Stimulated activated CD4-positive, alpha-beta T cell treated with anti-CD3 and anti-CD28 coated beads, Interleukin-15, amount 100 ng/mL, for 1 hour (primary cell): Measurements from ENCODE around the gene CTTNBP2.

Source experiments
- DNase-seq, 2 donors: peaks; one replicate each; pipeline ENCODE4 v3.0.0-alpha.2; 2020; ENCODE audit warnings: low read depth in 1 of 2, low spot score in 1 of 2

CTTNBP2 gene

DNA sequence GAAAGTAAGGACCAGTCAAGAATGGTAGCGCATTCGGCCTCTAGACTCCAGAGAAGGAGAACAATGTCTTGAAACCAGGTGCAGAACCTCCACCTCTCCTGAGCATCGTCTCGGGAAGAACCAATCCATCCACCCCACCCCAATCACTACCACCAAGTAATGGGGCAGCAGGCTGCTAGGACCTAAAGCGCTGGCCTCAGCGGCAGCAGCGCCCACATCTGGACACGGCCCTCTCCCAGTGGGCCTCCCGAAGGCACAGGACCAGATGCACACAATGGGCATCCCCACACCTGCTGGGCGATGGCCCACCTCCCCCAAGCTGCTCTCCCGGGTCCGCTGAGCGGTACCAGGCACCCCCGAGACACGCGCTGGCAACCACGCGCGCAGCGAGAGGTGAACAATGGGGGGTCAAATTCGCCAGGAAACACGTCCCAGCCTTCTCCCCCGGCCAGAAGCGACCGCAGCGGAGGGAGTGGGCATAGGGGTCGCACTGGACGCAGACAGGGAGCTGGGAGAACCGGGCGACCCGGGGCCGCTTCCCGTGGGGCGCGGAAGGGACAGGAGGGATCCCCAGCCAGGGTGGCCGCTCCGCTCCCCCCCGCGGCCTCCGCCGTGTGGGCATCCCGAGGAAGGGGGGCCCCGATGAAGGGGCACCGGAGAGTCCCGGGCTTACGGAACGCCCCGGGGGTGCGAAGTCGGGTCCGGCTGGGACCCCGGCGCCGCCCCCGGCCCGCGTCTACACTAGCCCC lies 506 bp downstream of the CTTNBP2 start:
- DNase-seq: no peak

DNA sequence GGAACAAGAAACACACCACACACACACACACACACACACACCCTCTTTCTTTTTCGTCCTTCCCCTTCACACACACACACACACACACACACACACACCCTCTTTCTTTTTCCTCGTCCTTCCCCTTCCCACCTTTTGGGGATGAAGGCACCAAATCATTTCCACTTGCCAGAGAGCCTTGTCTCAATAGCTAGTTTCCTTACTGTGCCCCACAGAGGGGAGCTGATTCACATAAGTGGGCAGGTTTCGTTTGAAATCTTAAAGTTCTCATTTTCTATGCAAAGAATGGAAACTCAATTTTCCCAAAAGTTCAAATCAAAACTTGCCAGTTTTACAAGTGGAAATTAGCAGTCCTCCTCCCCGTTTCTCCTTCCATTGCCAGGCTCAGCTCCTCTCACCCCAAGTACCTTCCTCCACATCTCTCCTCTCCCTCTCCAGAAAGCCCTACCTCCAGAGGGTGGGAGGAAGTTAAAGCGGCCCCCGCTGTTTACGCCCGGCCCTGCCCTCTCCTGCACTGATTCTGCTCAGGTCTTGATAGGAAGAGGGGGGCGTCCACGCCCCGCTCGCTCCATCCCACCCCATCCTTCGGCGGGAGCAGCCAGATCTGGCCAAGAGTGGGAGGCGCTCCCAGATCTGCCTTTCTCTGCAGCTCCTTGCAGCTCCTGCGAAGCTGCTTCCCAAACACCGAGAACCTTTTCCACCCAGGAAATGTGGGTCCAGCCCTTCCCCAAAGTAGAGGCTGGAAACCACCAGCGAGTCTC lies 1.3 kb downstream of the CTTNBP2 start:
- no peak for DNase-seq

DNA sequence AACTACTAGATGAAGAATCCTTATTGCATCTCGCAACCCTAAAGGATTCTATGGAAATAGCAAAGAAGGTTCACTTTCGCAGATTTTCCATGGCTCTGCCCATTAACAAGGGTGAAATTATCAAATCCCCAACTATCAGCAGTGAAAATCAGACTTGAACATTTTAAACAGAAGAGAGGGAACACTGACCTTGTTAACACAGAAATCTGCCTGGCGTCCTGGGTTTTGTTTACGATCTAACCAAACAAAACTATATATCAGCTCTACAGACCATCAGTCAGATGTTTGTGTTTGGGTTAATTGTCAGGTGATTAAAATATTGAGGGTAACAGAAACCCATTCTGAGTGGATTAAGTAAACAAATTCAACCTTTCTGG lies 1.9 kb downstream of the CTTNBP2 start:
- no peak for DNase-seq

DNA sequence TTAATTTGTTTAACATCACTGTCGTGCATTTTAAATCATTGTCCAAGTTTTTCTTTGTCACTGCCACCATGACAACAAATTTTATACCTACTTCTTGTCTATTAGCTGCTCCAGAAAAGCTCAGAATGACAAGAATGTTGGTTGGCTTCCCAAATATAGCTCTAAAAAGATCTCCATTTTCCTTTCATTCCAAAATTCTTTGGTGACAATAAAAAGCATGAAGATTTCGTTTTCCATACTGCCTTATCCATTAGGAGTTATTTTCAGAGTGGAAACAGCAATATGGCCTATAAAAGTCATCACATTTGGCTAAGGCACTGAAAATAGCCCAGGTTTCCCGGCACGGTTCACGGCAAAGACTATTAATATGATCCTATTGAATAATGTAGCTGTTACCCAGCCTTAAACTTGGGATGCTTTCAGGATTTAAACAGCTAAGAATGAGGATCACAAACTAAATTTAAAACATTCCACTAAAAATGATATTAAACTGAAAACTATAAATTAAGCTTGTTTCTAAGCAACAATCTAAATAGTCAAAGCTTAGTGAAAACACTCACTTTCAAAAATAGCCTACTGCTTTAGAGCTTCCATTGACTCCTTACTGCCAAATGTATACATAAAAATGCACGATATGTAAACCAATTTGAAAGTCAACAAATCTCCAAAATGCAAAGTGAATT lies 2.7 kb downstream of the CTTNBP2 start:
- DNase-seq: no peak

DNA sequence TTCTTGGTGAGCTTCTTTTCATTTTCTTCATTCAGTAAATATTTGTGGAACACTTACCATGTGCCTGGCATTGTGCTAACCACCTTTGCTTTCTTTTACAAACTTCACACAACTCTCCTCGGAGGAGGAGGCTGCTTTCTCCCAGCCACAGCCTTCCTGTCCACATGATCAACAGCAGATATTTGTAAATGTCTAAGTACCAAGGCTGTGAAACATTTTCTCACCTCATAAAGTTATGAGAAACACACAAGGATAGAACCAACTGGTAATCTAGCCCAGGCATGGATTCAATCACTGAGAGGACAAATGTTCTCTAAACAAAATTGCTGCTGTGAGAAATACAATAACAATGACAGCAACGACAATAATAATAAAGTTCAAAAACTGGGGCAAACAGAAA lies 3.9 kb downstream of the CTTNBP2 start:
- DNase-seq: no peak

DNA sequence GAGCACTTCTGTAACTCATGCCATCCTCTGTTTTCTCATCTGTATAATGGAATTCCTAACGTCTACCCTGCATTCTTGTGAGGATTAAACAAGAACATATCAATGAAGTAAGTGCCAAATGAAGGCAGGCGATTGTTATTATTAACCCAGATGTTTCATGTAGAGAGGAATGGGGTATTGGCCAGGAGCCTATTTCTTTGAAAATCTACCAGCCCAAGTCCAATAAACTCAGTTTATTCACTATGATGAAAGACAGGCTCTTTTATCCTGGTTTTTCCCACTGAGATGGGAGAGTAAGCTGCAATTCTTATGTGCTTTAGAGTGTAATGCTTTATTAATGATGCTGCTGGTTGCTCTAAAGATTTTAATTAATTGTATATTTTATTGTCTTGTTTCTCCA lies 9.6 kb downstream of the CTTNBP2 start:
- DNase-seq: no peak

DNA sequence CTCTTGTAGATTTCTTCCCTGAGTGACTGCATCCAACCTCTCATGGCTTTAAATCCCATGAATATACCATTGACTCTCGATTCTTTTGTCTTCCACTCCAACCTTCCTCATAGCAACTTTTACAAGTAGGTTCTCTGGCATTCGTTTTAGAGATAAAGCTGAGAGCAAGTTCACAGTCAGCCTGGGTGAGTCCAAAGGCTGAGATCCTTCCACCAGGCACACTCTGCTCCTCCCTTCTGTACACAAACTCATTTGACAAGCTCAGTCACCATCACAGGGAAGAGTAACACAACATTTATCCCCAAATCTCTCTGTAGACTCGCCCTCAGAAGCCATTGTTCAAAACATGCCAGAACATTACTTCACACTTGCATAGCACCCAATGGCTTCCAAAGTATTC lies 10.9 kb downstream of the CTTNBP2 start:
- DNase-seq: no peak

DNA sequence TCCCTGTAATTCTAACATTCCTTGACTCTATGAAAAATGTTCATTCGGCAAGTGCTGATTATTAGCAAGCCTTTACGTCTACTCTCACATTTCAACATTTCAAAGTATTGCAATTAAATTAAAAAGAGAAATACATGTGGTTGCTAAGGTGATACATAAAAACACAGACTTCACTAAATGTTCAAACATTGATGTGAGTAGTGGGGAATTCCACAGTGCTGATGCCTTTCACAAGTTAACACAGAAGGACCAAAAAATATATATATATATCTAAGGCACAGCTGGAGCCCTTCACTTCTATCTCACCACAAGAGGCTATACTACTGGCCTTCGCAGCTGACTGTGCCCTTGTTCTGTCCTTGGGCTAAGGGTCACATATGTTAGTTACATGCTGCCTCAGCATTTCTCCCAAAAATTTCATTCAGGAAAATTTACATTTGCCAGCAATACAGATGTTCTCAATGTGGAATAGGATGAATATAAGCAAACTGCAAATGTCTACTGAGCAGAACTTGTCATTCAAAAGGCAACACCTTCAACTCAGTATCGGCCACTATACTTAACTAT lies 13.9 kb downstream of the CTTNBP2 start:
- no peak for DNase-seq

DNA sequence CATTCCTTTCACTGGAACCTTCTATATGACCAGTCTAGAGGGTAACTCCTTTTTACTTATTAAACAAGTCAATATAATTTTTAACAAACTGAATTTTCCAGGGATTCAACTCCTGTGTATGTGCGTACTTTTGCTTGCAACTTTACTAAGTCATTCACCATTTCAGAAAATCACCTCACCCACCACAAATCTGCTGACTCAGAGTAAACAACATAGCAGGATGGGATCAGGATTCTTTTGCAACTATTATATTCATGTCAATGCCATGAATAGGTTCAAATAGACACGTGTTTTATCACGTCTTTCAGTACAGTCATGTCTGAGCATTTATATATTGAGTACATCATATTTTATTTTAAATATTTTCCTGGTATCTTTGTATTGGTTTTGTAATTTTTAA lies 14.5 kb downstream of the CTTNBP2 start:
- no peak for DNase-seq

DNA sequence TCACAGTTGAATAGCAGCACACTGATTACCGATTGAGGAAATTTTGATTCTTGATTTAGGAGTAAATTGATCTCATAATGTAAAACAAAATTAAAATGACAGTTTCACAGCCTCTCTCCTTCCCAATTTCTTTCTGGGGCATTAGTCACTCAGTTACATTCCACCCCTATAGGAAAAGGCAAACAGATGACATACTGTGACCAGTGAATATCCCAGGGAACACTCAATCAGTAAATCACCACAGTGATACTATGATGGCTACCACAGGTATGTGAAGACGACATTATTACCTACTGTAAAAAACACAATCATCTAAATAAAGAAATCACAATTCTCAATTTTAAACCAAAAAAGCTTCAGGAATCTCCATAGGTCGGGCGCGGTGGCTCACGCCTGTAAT lies 15.5 kb downstream of the CTTNBP2 start:
- DNase-seq: no peak

DNA sequence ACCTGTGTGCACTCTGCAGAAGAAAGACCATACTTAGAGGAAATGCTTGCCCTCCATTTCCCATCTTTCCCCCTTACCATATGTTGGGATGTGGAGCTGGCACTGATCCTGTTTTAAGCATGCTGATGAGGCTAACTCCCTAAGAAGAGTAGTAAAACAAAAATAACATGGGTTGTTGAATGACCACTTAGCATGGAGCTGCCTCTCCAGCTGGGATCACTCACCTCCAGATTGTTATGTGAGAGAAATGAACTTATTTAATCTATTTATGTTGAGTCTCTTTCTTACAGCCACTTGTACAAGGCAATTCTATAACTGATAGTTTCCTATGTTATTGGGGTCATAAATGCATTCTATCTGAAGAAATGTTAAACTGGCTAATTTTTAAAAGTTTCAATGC lies 17.0 kb downstream of the CTTNBP2 start:
- no peak for DNase-seq

DNA sequence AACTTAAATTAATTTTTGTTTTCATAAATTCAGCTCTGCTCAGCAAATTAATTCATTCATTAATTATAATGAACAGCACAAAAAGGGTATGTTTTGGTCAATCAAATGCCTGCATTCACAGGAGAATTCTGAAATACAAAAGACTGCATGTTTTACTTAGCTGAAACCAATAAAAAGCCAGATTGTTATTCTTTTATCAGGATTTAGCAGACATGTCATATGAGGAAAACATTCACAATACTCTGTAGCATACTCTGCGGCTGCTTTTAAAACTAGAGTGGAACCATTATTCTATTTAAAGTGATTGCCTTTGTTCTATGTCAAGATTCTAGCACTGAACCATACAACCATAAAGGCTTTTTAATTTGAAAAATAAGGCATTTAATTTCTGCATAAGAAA lies 19.1 kb downstream of the CTTNBP2 start:
- no peak for DNase-seq

DNA sequence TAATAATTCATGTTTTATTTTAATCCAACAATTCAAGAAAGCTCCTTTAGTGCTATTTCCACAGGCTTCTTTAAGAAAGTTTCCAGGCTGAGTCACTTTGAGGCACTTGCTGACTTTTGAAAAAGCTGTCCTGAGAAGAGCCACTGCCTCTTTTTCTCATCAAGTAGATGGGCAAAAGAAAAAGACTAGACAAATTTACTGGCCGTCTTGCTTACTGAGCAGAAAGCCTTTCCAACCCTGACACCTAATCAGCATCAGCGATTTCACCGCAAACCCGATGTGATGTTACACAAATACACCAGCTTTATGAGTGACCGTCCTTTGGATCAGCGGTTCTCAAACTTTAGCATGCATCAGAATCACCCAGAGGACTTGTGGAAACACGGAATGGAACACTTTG lies 24.3 kb downstream of the CTTNBP2 start:
- DNase-seq: no peak

DNA sequence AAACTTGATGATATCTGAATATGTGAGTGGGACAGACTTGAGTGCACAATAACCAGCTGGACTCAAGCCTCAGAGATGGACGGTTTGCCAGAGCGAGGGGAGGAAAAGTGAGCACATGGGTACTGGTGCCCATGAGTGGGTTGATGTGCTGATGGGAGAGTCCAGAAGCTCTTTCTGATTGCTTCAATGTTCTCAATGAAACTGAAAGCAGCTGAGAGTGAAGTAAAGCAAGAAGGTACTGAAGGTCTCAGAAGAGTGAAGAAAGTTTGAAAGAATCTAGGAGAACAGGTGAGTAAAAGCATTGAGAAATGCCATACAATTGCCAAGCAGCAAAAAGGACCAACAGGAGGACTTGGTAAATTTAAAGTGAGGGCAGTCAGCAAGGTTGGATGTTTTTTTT lies 28.6 kb downstream of the CTTNBP2 start:
- no peak for DNase-seq

DNA sequence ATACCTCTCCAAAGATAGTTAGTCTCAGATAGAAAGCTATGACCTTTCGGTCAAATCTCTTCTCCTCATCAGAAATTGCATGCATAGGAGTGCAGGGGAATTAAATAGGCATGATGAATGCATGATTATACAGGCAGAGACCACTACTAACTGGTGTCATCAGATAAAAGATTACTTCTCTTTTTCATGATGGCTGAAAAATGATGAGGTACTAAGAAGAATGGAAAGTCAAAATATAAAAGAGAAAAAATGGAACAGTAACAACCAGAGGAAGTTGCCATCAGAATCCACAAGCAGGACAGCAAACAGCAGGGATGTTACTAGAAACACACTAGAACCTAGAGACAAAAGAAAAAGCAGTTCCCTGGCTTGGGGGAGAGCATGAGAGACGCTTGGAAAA lies 31.6 kb downstream of the CTTNBP2 start:
- DNase-seq: no peak

DNA sequence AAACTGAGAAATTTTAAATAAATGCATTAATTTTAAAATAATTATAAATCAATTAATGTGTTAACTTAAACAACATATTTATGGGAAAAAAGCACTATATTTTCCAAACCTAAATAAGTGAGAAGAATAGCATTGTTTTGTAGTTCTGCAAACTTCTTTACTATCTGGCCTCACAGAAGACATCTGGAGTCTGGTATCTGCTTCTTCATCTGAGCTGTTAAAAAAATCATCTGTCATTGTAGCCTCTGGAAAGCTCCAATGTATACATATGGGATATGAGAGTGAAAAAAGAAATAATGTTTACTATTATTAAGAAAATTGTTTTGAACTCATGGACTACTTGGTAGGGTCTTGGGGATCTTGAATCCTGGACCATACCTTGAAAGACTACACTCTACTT lies 32.2 kb downstream of the CTTNBP2 start:
- DNase-seq: no peak

DNA sequence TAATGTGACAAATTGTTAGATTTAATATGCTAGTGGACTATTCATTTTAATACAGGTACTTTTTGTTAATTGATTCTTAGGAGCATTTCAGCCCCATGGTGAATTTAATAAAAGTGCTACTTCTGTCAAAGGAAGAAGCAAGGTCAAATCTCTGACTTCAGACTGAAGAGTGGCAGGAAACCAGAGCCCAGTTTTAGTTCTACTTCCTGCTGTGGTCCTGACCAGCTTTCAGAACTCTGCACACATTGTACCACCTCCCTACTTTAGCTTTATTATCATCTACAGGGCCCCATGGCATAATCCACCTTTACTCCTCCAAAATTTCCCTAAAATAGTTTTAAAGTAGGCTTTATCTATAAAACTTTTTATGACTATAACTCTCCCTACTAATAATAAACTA lies 33.7 kb downstream of the CTTNBP2 start:
- no peak for DNase-seq

DNA sequence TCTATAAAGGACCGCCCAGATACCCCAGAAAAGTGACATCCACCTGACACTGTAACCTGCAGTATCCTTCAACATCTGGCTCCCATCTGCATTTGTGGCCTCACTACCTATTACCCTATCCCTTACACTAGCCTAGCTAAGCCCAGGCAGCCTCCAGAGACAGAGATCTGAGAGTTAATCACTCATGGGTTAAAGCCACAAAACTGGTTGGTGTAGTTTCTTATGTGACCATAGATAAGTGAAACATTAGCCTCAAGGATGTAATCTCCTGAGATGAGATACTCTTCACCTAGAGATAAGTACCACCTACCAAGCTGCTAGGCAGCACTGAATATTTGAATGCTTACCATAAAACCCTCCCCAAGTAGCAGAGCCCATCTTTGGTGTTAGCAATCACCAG lies 35.4 kb downstream of the CTTNBP2 start:
- no peak for DNase-seq

DNA sequence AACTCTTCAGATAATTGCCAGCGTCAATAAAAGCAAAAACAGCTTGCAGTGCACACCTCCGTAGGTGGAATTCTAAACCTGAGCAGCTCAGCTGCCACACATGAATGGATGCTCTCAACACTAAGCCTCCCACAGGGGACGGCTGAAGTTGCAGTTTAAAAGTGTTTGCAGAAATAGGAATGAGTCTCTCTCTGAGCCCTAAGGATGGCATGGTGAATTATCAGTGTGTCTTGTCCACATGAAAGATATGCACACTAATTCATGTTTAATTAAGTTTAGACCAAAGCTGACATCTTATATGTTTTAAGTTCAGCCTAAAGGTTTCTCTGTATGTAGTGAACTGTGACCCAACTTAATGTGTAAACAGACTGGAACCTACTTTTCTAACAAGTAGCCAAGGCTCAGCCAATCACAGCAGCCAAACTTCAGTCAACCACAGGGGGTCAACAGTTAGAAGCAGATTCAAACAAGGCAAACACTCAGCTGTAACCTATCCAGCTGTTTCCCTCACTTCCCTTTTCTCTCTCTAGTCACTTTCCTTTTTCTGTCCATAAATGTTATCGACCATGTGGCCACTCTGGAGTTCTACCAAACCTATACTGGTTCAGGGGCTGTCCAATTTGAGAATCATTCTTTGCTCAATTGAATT lies 38.1 kb downstream of the CTTNBP2 start:
- DNase-seq: no peak

DNA sequence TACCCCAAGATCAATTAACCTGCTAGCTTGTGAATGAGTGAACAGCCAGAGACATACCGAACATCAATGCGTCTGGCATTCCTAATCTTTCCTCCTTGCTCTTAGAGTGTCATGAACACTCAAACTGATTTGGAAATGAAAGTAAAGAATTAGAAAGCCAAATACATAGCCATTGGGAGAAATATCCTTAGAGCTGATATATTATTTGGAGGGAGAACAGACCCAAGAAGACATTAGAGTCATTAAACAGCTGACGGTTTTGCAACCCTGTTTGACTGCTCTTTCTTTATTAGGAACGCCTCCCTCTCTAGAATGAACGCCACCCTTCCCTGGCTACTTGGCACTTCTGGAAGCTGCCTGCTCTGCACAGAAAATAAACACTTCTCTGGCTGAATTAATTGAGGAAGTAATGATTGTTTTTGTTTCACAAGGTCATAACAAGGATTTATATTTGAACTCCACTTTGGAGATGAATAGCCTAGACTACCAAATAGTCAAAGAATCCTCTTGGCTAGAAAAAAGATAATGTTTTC lies 42.8 kb downstream of the CTTNBP2 start:
- DNase-seq: no peak

DNA sequence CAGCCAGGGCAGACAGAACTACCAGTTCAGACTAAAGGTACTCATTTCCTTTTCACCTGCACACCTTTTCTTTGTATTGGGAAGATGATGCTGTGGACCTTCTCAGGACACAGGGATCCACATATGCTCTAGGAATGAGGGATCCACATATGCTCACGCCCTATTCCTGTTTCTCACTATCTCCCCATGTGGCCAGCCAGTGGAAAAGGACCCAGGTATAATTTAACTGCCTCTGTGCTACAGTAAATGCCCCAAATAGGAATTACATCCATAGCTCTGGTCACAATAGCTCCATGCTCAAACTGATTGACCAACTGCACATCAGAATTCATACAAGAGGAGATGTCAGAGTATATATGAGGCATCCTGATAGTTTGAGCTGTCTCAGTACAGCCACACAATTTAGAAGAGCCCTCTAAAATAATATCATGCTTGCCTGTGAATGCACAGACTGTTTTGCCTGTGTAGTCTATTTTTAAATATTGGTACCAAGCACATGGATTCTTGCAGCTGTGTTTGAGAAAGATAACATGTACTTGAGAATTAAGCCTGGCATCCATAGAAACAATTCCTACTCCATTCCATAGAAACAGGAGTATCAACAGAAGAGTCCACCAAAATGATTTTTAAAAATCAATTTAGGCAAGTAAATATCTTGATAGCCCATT lies 43.7 kb downstream of the CTTNBP2 start:
- no peak for DNase-seq
